HG03108 (cell line): ENCODE measurements around the gene SNX33.
"Not testable (repeated sequence)": the region's sequence is repeated elsewhere in the genome, so short reads cannot be mapped to it uniquely, and the experiment has no call there.

Source experiments
- ATAC-seq: cut with Tn5 transposase; IDR thresholded peaks from one replicate; pipeline ENCODE4 v1.9.1; 2021; ENCODE audit warnings: moderate library complexity; ENCODE audit not compliant: unreplicated experiment

Gene SNX33, protein sequence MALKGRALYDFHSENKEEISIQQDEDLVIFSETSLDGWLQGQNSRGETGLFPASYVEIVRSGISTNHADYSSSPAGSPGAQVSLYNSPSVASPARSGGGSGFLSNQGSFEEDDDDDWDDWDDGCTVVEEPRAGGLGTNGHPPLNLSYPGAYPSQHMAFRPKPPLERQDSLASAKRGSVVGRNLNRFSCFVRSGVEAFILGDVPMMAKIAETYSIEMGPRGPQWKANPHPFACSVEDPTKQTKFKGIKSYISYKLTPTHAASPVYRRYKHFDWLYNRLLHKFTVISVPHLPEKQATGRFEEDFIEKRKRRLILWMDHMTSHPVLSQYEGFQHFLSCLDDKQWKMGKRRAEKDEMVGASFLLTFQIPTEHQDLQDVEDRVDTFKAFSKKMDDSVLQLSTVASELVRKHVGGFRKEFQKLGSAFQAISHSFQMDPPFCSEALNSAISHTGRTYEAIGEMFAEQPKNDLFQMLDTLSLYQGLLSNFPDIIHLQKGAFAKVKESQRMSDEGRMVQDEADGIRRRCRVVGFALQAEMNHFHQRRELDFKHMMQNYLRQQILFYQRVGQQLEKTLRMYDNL

GRCh38 chr15:75647370-75648155, at the start of gene SNX33:
Gene SNX33, plus strand, starts transcription at chr15:75647912. Its CDS starts 1,191 bp downstream, at chr15:75649103.
- no peak for ATAC-seq

- no peak for ATAC-seq
Measured at GRCh38 chr15:75598361-75598760, 49.4 kb upstream of the SNX33 start.

- ATAC-seq, result no peak
Measured at GRCh38 chr15:75599401-75599800, 48.3 kb upstream of the SNX33 start.

DNA sequence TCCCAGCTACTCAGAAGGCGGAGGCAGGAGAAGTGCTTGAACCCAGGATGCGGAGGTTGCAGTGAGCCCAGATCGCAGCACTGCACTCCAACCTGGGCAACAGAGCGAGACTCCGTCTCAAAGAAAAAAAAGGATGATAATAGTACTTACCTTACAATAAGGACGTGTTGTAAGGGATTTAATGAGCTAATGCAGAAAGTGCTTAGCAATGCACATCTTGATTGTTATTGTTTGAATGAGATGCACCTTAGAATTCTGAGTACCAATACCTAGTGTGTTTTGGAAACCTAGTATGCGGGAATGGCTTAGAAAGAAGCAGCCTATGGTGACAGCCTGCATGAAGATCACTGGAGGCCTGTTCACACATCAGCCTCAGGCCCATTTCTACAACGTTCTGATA, 41.7 kb upstream of the SNX33 start:
- ATAC-seq, result no peak

DNA sequence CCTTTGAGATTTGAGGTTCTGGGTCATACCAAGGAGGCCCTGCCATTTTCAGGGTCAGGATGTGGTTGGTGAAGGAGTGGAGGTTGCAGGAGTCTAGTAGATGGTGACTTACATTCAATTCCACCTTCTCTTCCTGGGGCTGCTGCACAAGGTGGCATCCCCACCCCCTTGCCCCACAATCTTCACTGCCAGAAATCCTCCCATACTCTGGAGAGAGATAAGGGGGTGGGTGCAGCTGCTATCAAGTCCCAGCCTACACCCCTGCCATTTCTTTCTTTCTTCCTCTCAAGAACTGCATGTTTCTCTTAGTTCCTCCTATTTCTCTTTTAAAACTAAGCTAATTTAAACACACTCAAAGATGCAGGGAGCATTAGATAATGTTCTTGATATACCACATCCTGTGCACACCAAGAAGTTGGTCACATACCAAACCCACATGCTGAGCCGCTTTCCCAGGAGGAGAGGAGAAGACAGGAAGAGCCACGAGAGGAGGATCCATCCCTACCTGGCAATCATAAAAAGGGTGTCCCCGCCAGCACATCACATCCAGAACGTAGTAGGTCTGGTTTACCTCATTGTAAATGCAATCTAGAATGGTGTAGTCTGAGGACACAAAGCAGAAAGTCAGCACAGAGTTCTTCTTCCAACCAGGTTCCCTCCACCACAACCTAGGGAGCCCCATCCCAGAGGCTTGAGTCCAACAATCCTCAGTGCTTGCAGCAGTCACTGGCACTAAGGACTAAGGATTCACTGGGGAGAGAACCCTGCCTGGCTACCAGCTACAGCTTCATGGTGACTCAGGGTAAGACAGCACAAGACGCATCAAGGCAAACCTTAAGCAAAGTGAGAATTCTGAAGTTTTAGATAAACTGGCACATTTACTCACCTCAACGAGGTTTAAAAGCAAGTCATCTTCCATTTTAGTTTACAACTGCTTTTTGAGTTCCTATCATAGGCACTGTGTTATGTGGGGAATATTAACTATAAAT, 40.7 kb upstream of the SNX33 start:
- ATAC-seq, result no peak

GRCh38 chr15:75616766-75617165, 30.9 kb upstream of the SNX33 start:
- no peak for ATAC-seq

- no peak for ATAC-seq
Measured at GRCh38 chr15:75620058-75620820, 27.5 kb upstream of the SNX33 start.

- ATAC-seq, result no peak
Measured at GRCh38 chr15:75620841-75621391, 26.8 kb upstream of the SNX33 start.

- ATAC-seq, result no peak
Measured at GRCh38 chr15:75622505-75622904, 25.2 kb upstream of the SNX33 start.

- ATAC-seq, result peak; percentile 76
Measured at GRCh38 chr15:75625542-75626347, 22.0 kb upstream of the SNX33 start, which contains the start of gene SNUPN. Gene SNUPN, minus strand, starts transcription at chr15:75625725. Its CDS starts 4,674 bp downstream, at chr15:75621051.

DNA sequence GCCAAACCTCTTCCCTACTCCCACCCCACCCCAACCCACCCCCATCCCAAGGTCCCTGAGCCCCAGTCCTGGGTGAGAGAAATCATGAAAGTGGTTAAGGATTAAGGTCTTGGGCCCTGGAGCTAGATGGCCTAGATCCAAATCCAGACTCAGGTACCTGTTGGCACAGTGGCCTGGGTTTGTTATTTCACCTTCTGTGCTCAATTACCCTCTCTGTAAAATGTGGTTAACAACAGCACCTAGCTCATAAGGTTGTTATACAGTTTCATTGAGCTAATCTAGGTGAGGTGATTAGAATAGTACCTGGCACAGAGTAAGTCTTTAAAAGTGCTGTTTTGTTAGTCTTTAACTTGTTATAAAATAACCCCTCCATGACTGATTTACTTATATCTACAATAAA, 15.8 kb upstream of the SNX33 start:
- ATAC-seq, result no peak

GRCh38 chr15:75633922-75634321, 13.8 kb upstream of the SNX33 start:
- not testable (repeated sequence) for ATAC-seq

- no peak for ATAC-seq
Measured at GRCh38 chr15:75636026-75636425, 11.7 kb upstream of the SNX33 start.

DNA sequence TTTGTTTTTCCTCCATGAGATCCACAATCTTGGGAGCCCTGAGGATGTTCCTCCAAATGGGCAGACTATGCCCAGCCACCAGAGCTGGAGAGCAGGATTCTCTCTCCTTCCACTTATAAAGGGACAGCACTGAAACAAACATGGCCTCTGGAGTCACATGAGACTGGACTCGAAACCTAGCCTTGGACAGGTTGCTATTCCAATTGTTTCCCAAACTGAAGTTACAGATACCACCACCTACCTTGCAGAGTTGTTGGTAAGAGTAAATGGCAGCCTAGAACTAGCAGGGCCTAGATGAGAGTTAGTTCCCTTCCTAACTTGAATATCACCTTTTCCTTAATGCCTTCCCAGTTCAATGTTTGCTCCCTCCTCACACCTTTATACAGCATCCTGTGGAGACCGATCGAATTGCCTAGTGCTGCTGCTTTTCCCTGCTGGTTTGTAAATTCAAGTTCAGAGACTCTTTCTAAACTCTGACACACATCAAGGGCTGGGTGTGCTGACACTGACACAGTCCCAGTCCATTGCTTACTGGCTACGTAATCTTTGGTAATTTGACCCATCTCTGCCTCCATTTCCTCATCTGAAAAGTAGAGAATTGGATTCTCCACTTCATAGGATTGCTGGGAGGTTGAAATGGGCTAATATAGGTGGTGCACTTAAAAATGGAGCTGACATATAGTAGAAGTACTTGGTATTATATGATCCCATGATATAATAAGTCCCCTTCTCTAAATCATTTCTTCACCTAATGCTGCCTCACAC, 10.3 kb upstream of the SNX33 start:
- no peak for ATAC-seq

- no peak for ATAC-seq
Measured at GRCh38 chr15:75639191-75639708, 8.5 kb upstream of the SNX33 start.

GRCh38 chr15:75639709-75640482, 7.8 kb upstream of the SNX33 start, which contains the start of gene IMP3:
Gene IMP3, minus strand, starts transcription at chr15:75640224. Its CDS starts 56 bp downstream, at chr15:75640168.
- ATAC-seq, result peak; percentile 84
